Stimulated activated CD8-positive, alpha-beta memory T cell treated with anti-CD3 and anti-CD28 coated beads, Interleukin-12 subunit alpha, Interleukin-12 subunit beta, amount 100 ng/mL, for 4 hours (primary cell): Measurements from ENCODE around the gene IGSF5.
"Not testable (repeated sequence)": the region's sequence is repeated elsewhere in the genome, so short reads cannot be mapped to it uniquely, and the experiment has no call there.

Experiments
- DNase-seq: peaks from one replicate; pipeline ENCODE4 v3.0.0-alpha.2; 2020; ENCODE audit warnings: low read depth

IGSF5 gene

GRCh38 chr21:39744883-39745282 is at the start of gene IGSF5:
Gene IGSF5 (plus strand): TSS chr21:39745183. CDS start chr21:39745510, 327 bp downstream.
- not testable (repeated sequence) for DNase-seq

- DNase-seq, result no peak
Observed at GRCh38 chr21:39696196-39696595, 48.8 kb upstream of the IGSF5 start.

- no peak for DNase-seq
Observed at GRCh38 chr21:39696618-39697017, 48.4 kb upstream of the IGSF5 start.

GRCh38 chr21:39700318-39700717 is 44.7 kb upstream of the IGSF5 start:
- DNase-seq, result no peak

GRCh38 chr21:39703578-39703977 is 41.4 kb upstream of the IGSF5 start:
- DNase-seq, result no peak

- DNase-seq, result no peak
Observed at GRCh38 chr21:39705849-39706248, 39.1 kb upstream of the IGSF5 start.

GRCh38 chr21:39707316-39707715 is 37.7 kb upstream of the IGSF5 start:
- no peak for DNase-seq

GRCh38 chr21:39710866-39711265 is 34.1 kb upstream of the IGSF5 start:
- no peak for DNase-seq

GRCh38 chr21:39712273-39712672 is 32.7 kb upstream of the IGSF5 start:
- DNase-seq, result no peak

GRCh38 chr21:39712976-39713375 is 32.0 kb upstream of the IGSF5 start:
- DNase-seq, result no peak

GRCh38 chr21:39713905-39714304 is 31.1 kb upstream of the IGSF5 start:
- DNase-seq, result no peak

GRCh38 chr21:39714331-39714730 is 30.7 kb upstream of the IGSF5 start:
- no peak for DNase-seq

GRCh38 chr21:39715804-39716397 is 29.1 kb upstream of the IGSF5 start:
- DNase-seq, result no peak

GRCh38 chr21:39720126-39720778 is 24.7 kb upstream of the IGSF5 start:
- no peak for DNase-seq

- DNase-seq, result no peak
Observed at GRCh38 chr21:39721885-39722284, 23.1 kb upstream of the IGSF5 start.

- DNase-seq, result no peak
Observed at GRCh38 chr21:39724944-39725343, 20.0 kb upstream of the IGSF5 start.

GRCh38 chr21:39726133-39726532 is 18.9 kb upstream of the IGSF5 start:
- no peak for DNase-seq

GRCh38 chr21:39727401-39728120 is 17.4 kb upstream of the IGSF5 start:
- DNase-seq, result no peak

GRCh38 chr21:39728341-39728740 is 16.6 kb upstream of the IGSF5 start:
- DNase-seq, result no peak

GRCh38 chr21:39730418-39731157 is 14.4 kb upstream of the IGSF5 start:
- DNase-seq, result no peak

GRCh38 chr21:39736716-39737115 is 8.3 kb upstream of the IGSF5 start:
- DNase-seq, result no peak

- DNase-seq, result no peak
Observed at GRCh38 chr21:39737376-39738000, 7.5 kb upstream of the IGSF5 start.
